ENCODE data around the gene AKAP10. TPM values are rescaled to one million over a fixed set of nuclear protein-coding genes. Genes with fewer than 3 reads are reported as not detected.
A peak's percentile ranks its signal among the peaks of the same experiment; 100 is the strongest.
"Not testable (repeated sequence)": the region's sequence is repeated elsewhere in the genome, so short reads cannot be mapped to it uniquely, and the experiment has no call there.

AKAP10 gene
- total RNA-seq, 1 donor from 2014 or later, result 44.8 TPM

GRCh38 chr17:19867329-19868078, 110.1 kb downstream of the AKAP10 start, which contains the start of gene ULK2:
Gene ULK2 (minus strand): TSS chr17:19867936. CDS start chr17:19867417, 519 bp downstream.
- DNase-seq (ENCODE audit: low spot score), result peak; percentile 33

- DNase-seq (ENCODE audit: low spot score), result peak; percentile 60
These were observed 110.6 kb downstream of the AKAP10 start for GRCh38 chr17:19867079-19867328.

- DNase-seq (ENCODE audit: low spot score), result no peak
These were observed 112.6 kb downstream of the AKAP10 start for GRCh38 chr17:19865021-19865420.

GRCh38 chr17:19860647-19861177, 116.9 kb downstream of the AKAP10 start:
- DNase-seq (ENCODE audit: low spot score), result not testable (repeated sequence)

GRCh38 chr17:19857640-19858039, 120.0 kb downstream of the AKAP10 start:
- DNase-seq (ENCODE audit: low spot score), result no peak

Other genes starting within 250 kb of the AKAP10 start
- 3.4 TPM for gene ALDH3A1, start 229.5 kb downstream of the AKAP10 start, total RNA-seq
- 22.4 TPM for gene ULK2, start 109.9 kb downstream of the AKAP10 start, total RNA-seq
- 83.8 TPM for gene SPECC1, start 31.5 kb upstream of the AKAP10 start, total RNA-seq